ENCODE results near the gene MGLL. TPM values are rescaled to one million over a fixed set of nuclear protein-coding genes. Genes with fewer than 3 reads are reported as not detected.

MGLL gene
- total and polyA plus RNA-seq, 5 experiments from 2014 or later = 0.34 to 0.77 (median 0.62) TPM; not detected in 2

DNA sequence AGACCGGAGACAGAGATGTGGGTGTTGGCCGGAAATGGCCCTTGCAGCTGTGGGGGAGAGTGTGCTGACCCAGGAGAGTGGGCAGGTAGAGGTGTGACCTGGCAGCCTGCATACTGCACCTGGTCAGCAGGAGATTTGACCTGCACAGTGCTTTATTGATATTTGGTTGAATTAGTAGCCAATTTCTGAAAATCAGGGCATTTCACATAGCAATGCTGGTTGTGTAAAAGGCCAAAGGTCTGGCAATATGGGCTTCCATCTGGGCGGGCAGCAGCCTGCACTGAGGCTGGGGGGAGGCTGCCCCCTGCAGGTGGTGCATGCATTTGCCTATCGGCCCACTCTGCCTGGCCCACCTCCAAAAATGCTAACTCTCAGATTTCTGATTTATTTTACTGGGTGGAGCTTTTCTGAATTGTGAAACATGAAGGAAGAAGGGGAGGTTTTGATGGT is 9.4 kb upstream of the MGLL start:
- Mint-ChIP-seq H3K4me1 (no peaks in the 10 kb centered on the region), H3K4me3 (no peak overlapping the region), H3K36me3 (peaks cover 0 to 37% (median 10%) of the 10 kb centered on the region in 3 donors), H3K27ac (no peak overlapping the region), H3K27me3 (peaks cover 4 to 25% (median 9%) of the 10 kb centered on the region in 5 donors), H3K9me3 (peaks cover 10 to 46% (median 28%) of the 10 kb centered on the region in 9 donors)
- ATAC-seq = no peak
- POLR2A ChIA-PET = no interaction called here
- peak in 3 of 10 donors; percentile 3 to 11 (median 10) for DNase-seq

DNA sequence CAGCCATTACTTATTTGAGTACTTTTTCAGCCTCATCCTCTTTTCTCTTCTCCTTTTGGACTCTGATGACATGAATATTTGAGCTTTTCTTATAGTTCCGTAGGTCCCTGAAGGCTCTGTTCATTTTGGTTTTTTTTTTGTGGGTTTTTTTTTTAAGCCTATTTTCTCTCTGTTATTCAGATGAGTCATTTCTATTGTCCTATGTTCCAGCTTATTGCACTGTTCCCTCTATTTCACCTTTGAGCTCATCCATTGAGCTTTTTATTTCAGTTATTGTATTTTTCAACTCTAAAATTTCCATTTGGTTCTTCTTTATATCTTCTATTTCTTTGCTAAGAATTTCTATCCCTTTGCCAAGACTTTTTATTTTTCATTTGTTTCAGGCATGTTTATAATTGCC is 7.2 kb upstream of the MGLL start:
- Mint-ChIP-seq H3K36me3 (peaks cover 0 to 43% (median 10%) of the 10 kb centered on the region in 3 donors), H3K4me1 (no peaks in the 10 kb centered on the region), H3K9me3 (peaks cover 10 to 56% (median 34%) of the 10 kb centered on the region in 9 donors), H3K4me3 (no peak overlapping the region), H3K27me3 (peaks cover 10 to 40% (median 17%) of the 10 kb centered on the region in 5 donors), H3K27ac (no peak overlapping the region)
- POLR2A ChIA-PET = no interaction called here
- DNase-seq (no peak), ATAC-seq (no peak)

DNA sequence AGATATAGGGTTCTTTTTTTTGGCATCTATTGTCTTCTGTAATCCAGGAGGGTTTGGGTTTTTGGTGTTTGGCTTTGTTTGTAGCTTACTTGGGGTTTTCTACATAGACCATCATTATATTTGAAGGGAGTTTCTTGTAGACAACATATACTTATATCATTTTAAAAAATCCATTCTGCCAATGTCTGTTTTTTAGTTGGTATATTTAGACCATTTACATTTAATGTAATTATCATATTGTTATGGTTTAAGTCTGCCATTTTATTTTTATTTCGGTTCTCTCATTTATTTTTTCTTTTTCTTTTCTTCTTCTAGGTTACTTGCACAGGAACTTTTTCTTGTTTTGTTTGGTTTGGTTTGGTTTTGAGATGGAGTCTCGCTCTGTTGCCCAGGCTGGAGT is 5.5 kb upstream of the MGLL start:
- Mint-ChIP-seq H3K27ac (peak overlapping the region in 1 of 10 donors; percentile 24), H3K9me3 (peaks cover 10 to 49% (median 34%) of the 10 kb centered on the region in 9 donors), H3K36me3 (peaks cover 0 to 37% (median 7%) of the 10 kb centered on the region in 3 donors), H3K4me3 (no peak overlapping the region), H3K4me1 (peaks cover 3 to 8% (median 7%) of the 10 kb centered on the region in 4 donors), H3K27me3 (peaks cover 22 to 55% (median 27%) of the 10 kb centered on the region in 5 donors)
- DNase-seq (no peak), ATAC-seq (no peak)
- POLR2A ChIA-PET = no interaction called here

DNA sequence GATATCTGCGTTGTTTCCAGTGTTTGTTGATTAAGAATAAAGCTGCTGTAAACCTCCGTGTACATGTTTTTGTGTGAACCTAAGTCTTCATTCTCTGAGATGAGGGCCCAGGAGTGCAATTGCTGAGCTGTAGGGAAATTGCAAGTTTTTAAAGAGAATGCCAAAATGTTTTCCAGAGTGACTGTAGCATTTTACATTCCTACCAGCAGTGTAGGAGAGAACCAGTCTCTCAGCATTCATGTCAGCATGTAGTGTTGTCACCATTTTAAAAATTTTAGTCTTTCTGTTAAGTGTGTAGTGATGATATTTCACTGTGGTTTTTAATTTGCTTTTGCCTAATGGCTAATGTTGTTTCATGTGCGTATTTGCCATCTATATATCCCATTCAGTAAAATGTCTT is 3.4 kb upstream of the MGLL start:
- peaks cover 6 to 20% (median 13%) of the 10 kb centered on the region in 4 donors for H3K4me1 Mint-ChIP-seq
- peaks cover 23 to 60% (median 37%) of the 10 kb centered on the region in 5 donors for H3K27me3 Mint-ChIP-seq
- no peak for DNase-seq
- POLR2A ChIA-PET = no interaction called here
- H3K9me3 Mint-ChIP-seq = peaks cover 9 to 48% (median 28%) of the 10 kb centered on the region in 9 donors
- H3K36me3 Mint-ChIP-seq = peaks cover 0 to 30% (median 7%) of the 10 kb centered on the region in 3 donors
- no peak overlapping the region for H3K4me3 Mint-ChIP-seq
- H3K27ac Mint-ChIP-seq = no peak overlapping the region
- ATAC-seq = no peak

DNA sequence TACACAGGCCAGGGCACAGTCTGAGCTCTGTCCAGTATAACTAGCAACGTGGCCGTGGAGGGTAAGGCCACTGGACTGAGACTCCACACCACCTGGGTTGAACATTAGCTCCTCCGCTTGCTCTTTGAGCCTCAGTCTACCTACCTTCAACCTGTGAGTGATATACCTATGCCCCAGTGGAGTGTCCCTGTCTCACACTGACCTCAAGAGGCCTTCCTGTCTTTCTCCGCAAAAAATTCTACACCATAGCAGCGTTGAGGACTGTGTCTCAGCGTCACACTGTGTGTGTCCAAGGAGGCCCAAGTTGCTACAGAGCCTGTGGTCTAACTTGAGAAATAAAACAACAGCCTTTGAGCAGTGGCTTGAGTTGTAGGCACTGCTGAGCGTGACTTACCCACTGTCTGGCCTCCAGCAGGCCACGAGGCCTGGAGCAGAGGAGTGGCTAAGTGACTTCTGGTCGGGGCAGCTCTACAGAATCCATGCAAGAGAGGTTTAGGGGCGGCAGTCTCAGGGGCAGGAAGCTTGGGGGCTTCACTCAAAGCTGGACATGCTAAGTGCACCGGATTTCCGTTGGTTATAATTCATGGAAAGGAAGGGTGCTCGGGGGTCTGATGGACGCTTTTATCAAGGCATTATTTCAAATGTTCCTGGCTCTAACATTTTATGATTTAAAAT is 2.0 kb upstream of the MGLL start:
- Mint-ChIP-seq H3K9me3 (peaks cover 5 to 34% (median 14%) of the 10 kb centered on the region in 9 donors), H3K4me1 (peaks cover 6 to 29% (median 13%) of the 10 kb centered on the region in 4 donors), H3K36me3 (peaks cover 0 to 17% (median 2%) of the 10 kb centered on the region in 3 donors), H3K4me3 (peak overlapping the region in 8 of 10 donors; percentile 13 to 81 (median 50)), H3K27me3 (peaks cover 27 to 74% (median 44%) of the 10 kb centered on the region in 5 donors), H3K27ac (no peak overlapping the region)
- no peak for ATAC-seq
- POLR2A ChIA-PET = no interaction called here
- DNase-seq = no peak

DNA sequence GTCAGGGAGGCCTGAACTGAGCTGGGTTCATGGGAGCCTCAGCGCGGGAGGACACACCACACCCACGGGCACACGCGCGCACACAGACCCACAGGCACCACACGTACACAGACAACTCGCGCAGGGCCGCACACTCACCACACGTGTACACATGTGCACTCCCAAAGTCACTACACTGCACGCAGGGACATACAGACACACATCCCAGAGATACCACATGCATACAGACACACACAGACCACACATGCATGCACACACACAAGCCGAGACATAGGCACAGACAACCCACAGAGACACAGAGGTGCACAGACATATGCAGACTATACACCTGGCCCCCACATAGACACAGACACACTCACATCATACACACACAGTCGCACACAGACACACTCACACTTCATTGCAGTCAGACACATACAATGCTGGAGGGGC is 1.1 kb upstream of the MGLL start:
- Mint-ChIP-seq H3K27me3 (peaks cover 27 to 74% (median 44%) of the 10 kb centered on the region in 5 donors), H3K4me1 (peaks cover 6 to 29% (median 13%) of the 10 kb centered on the region in 4 donors), H3K36me3 (peaks cover 0 to 11% (median 2%) of the 10 kb centered on the region in 3 donors), H3K4me3 (peak overlapping the region; percentile 13 to 81 (median 60)), H3K9me3 (peaks cover 4 to 25% (median 9%) of the 10 kb centered on the region in 9 donors), H3K27ac (peak overlapping the region in 1 of 10 donors; percentile 14)
- DNase-seq (no peak), ATAC-seq (no peak)
- POLR2A ChIA-PET = no interaction called here

DNA sequence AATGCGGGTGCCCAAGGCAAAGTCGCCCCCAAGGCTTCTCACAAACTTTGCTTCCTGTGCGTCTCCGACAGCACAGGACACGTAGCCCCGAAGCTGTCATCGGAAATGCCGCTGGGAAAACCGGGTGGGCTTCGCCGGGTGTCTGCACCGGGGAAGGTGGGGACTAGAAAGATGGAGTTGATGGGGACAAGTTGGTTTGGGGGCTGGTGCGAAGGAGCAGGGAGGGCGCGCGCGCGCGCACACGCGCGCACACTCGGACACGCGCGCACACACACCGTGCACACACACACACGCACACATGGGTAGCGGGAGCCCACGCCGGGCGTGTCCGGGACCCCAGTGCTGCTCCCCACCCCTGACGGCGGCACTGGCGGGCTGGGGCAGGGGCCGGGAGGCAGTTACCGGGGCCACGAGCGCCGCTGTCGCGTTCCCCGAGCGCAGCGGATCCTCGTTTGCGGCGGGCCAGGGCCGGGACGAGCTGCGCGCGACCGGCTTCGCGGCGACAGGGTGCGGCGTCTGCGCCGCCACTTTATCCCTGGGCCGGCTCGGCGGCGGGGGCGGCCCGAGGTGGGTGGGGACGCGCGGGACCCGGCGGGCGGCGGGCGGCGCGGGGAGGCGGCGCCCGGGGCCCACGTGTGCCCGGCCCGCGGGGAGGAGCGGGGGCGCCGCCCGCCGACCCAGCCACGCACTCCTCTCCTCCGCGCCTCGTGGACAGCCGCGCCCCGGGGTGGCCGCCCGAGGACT is 539 bp upstream of the MGLL start:
- Mint-ChIP-seq H3K4me1 (peaks cover 6 to 29% (median 13%) of the 10 kb centered on the region in 4 donors), H3K9me3 (peaks cover 0 to 19% (median 7%) of the 10 kb centered on the region in 9 donors), H3K4me3 (peak overlapping the region; percentile 59 to 88 (median 80)), H3K27ac (no peak overlapping the region), H3K27me3 (peaks cover 27 to 74% (median 44%) of the 10 kb centered on the region in 5 donors), H3K36me3 (peaks cover 0 to 10% (median 2%) of the 10 kb centered on the region in 3 donors)
- POLR2A ChIA-PET = no interaction called here
- ATAC-seq (peak; percentile 35 to 37), DNase-seq (no peak)

DNA sequence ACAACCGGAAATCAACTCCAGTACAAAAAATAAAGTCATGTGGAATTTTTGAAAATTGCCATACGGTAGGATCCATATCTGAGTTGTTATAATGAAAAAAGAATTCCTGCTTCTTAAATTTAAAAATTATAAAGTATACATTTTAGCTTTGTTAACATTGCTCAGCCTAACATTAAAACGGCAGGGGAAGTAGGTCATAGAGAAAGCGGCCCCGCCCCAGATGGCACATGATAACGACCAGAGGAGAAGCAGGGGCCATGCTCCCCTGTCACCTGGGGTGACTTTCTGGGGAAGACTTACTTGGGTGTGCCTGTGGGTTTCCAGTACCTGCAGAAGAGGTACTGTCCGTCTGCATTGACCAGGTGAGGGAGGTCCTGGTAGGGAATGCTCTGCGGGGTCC is 921 bp downstream of the MGLL start:
- no peak for DNase-seq
- peaks cover 0 to 6% (median under 1%) of the 10 kb centered on the region in 9 donors for H3K9me3 Mint-ChIP-seq
- peaks cover 6 to 29% (median 13%) of the 10 kb centered on the region in 4 donors for H3K4me1 Mint-ChIP-seq
- ATAC-seq = no peak
- peak overlapping the region in 5 of 10 donors; percentile 53 to 88 (median 78) for H3K4me3 Mint-ChIP-seq
- peaks cover 26 to 79% (median 47%) of the 10 kb centered on the region in 5 donors for H3K27me3 Mint-ChIP-seq
- no peak overlapping the region for H3K27ac Mint-ChIP-seq
- H3K36me3 Mint-ChIP-seq = peaks cover 0 to 2% (median 0%) of the 10 kb centered on the region in 3 donors
- POLR2A ChIA-PET = no interaction called here

DNA sequence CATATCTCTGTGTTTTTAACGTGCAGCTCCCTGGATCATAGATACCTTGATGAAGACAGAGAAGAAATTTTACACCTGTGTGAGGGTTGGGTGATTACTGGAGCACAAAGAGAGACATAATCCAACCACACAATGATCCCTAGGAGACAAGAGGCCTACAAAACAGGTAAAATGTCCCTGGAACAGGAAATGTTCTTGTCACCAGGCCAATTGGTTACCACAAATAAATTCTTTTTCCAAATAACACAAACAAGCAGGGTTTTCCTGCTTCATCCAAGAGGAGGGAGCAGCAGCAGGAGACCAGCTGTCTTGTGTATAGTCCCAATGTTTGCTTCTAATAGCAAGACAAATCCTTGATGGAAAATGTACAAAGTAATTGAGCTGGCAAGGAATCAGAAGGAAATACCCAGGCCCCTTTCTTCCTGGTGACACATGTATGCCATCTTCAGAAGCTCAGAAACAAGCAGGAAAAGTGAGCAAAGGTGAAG is 1.4 kb downstream of the MGLL start:
- Mint-ChIP-seq H3K4me3 (peak overlapping the region in 4 of 10 donors; percentile 18 to 47 (median 26)), H3K4me1 (peaks cover 6 to 29% (median 13%) of the 10 kb centered on the region in 4 donors), H3K27me3 (peaks cover 26 to 79% (median 51%) of the 10 kb centered on the region in 5 donors), H3K9me3 (peaks cover 0 to 2% (median 0%) of the 10 kb centered on the region in 9 donors), H3K27ac (no peak overlapping the region), H3K36me3 (no peaks in the 10 kb centered on the region)
- POLR2A ChIA-PET = no interaction called here
- DNase-seq (no peak), ATAC-seq (no peak)

DNA sequence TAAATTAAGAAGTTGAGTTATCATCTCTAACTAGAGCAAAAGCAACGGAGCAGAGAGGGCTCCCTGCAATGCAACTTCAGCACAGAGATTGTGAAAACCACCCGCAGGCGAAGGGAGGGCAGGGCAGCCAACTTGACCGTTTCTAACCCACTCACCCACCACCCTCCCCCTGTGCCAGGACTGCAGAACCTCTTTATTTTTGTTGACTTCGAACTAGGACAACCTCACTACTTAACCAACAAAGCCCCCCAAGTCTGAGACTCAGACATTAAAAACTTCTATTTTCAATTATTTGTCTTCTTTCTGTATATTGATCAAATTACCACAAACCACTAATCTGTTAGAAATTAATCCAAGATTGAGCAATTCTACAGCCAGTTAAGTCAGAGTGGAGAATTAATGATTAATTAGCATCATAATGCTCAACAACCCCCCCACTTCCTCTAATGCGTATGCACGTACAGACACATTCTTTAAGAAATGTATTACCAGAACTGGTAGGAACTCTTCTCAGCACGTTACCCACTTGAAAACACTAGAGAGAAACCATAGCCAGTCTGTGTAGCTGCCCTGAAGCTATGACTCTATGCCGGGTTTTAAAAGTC is 2.0 kb downstream of the MGLL start:
- Mint-ChIP-seq H3K27ac (peak overlapping the region in 1 of 10 donors; percentile 31), H3K4me3 (peak overlapping the region in 1 of 10 donors; percentile 23), H3K36me3 (no peaks in the 10 kb centered on the region), H3K27me3 (peaks cover 26 to 79% (median 56%) of the 10 kb centered on the region in 5 donors), H3K4me1 (peaks cover 6 to 29% (median 13%) of the 10 kb centered on the region in 4 donors), H3K9me3 (peaks cover 0 to 2% (median 0%) of the 10 kb centered on the region in 9 donors)
- no peak for ATAC-seq
- POLR2A ChIA-PET = no interaction called here
- no peak for DNase-seq

DNA sequence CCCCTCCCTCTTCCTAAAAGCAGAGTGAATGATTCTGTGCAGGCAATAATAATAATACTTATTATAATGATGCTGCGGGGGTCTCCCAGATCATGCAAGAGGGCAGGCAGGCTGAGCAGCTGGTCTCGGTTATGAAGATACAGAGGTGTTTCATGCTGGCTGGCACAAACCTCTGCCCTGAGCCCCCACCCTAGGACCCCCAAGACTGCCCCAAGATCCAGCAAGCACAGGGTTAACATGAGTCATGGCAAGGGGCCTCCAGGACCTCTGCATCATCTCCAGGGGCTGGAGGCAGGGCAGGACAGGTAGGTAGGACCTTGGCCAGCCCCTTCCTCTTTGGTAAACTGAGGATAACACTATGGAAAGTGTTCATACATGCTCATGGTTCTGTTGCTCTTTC is 2.7 kb downstream of the MGLL start:
- Mint-ChIP-seq H3K4me3 (no peak overlapping the region), H3K27ac (no peak overlapping the region), H3K9me3 (peaks cover 0 to 2% (median 0%) of the 10 kb centered on the region in 9 donors), H3K27me3 (peaks cover 25 to 75% (median 52%) of the 10 kb centered on the region in 5 donors), H3K36me3 (no peaks in the 10 kb centered on the region), H3K4me1 (peaks cover 6 to 29% (median 13%) of the 10 kb centered on the region in 4 donors)
- ATAC-seq = no peak
- no peak for DNase-seq
- POLR2A ChIA-PET = no interaction called here

DNA sequence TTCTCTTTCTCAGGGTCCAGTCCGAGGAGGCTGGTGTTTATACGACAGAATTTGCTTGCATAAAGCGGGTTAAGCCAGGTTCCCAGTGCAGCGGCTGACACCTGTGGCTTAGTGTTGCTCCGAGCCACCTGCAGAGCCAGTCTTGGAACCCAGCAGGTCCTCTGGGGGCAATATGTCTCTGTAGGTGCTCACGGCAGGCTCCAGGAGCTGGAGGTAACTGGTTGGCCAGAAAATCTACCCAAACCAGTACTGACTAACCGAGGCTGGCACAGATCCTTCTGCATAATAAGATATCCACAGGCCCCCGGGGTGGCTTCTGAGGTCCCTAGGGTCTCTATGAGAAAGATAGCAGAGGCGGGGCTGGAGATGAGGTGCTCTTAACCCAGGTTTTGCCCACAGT is 3.2 kb downstream of the MGLL start:
- peaks cover 6 to 26% (median 12%) of the 10 kb centered on the region in 4 donors for H3K4me1 Mint-ChIP-seq
- H3K9me3 Mint-ChIP-seq = no peaks in the 10 kb centered on the region
- no peak overlapping the region for H3K4me3 Mint-ChIP-seq
- H3K36me3 Mint-ChIP-seq = no peaks in the 10 kb centered on the region
- ATAC-seq = no peak
- H3K27me3 Mint-ChIP-seq = peaks cover 19 to 69% (median 46%) of the 10 kb centered on the region in 5 donors
- no peak overlapping the region for H3K27ac Mint-ChIP-seq
- POLR2A ChIA-PET = no interaction called here
- DNase-seq = no peak
